GM23338 (cell line): ENCODE results near the gene SRGAP3. TPM values are rescaled to one million over a fixed set of nuclear protein-coding genes. Genes with fewer than 3 reads are reported as not detected.

Experiments used
- ATAC-seq: fragments of 200-7000 bp; cut with Tn5 transposase; 3 replicates; pipeline ENCODE4 v1.9.1; 2020
- DNase-seq: peaks from one replicate; pipeline ENCODE4 v3.0.0-alpha.2; 2015; ENCODE audit warnings: low spot score
- H2AFZ ChIP-seq: fragments of 200-600 bp; sonication (generic); 2 replicates; pipeline ENCODE4 v1.8.0; 2016; ENCODE audit warnings: antibody characterized with exemption, mild to moderate bottlenecking, moderate library complexity
- H3F3A ChIP-seq: fragments of 200-600 bp; sonication (generic); replicated peaks from 2 replicates; pipeline ENCODE4 v1.8.0; 2017; ENCODE audit warnings: antibody characterized with exemption, mixed run types, low read depth
- H3K27ac ChIP-seq: fragments of 200-600 bp; sonication (generic); 2 replicates; pipeline ENCODE4 v1.6.1; 2016; ENCODE audit warnings: low read depth
- H3K27me3 ChIP-seq: fragments of 200-600 bp; sonication (generic); 2 replicates; pipeline ENCODE4 v1.8.0; 2016; ENCODE audit warnings: mild to moderate bottlenecking, mixed run types, moderate library complexity; ENCODE audit not compliant: insufficient read depth
- H3K36me3 ChIP-seq: fragments of 200-600 bp; sonication (generic); 2 replicates; pipeline ENCODE4 v1.8.0; 2016; ENCODE audit warnings: mild to moderate bottlenecking; ENCODE audit not compliant: insufficient read depth
- H3K4me1 ChIP-seq: fragments of 200-600 bp; sonication (generic); 2 replicates; pipeline ENCODE4 v1.8.0; 2016; ENCODE audit warnings: mild to moderate bottlenecking, moderate library complexity; ENCODE audit not compliant: insufficient read depth
- H3K4me2 ChIP-seq: fragments of 200-600 bp; sonication (generic); 2 replicates; pipeline ENCODE4 v1.7.1; 2017; ENCODE audit warnings: mixed run types
- H3K4me3 ChIP-seq: fragments of 200-600 bp; sonication (generic); 2 replicates; pipeline ENCODE4 v1.6.1; 2016; ENCODE audit warnings: mixed run types
- H3K79me2 ChIP-seq: fragments of 200-600 bp; sonication (generic); replicated peaks from 2 replicates; pipeline ENCODE4 v1.8.0; 2017; ENCODE audit warnings: mild to moderate bottlenecking; ENCODE audit not compliant: insufficient read depth
- H3K9me2 ChIP-seq: fragments of 200-600 bp; sonication (generic); 2 replicates; pipeline ENCODE4 v1.8.0; 2017; ENCODE audit not compliant: insufficient read depth
- H4K20me1 ChIP-seq: fragments of 200-600 bp; sonication (generic); replicated peaks from 2 replicates; pipeline ENCODE4 v1.8.0; 2017; ENCODE audit warnings: mild to moderate bottlenecking; ENCODE audit not compliant: insufficient read depth
- H3K27ac Mint-ChIP-seq: 2 replicates; pipeline ENCODE4 v1.8.0; 2020; ENCODE audit warnings: inconsistent platforms, mild to moderate bottlenecking, moderate library complexity, mixed read lengths
- H3K27me3 Mint-ChIP-seq: 3 replicates; pipeline ENCODE4 v1.8.0; 2022; ENCODE audit warnings: low read depth, mild to moderate bottlenecking, moderate library complexity, mixed read lengths, inconsistent platforms; ENCODE audit not compliant: insufficient read depth, poor library complexity
- H3K36me3 Mint-ChIP-seq: 3 replicates; pipeline ENCODE4 v1.8.0; 2021; ENCODE audit warnings: low read depth, mild to moderate bottlenecking, inconsistent platforms, moderate library complexity, mixed read lengths
- H3K4me1 Mint-ChIP-seq: 3 replicates; pipeline ENCODE4 v1.8.0; 2020; ENCODE audit warnings: mild to moderate bottlenecking, inconsistent platforms, mixed read lengths
- H3K4me3 Mint-ChIP-seq: 3 replicates; pipeline ENCODE4 v1.8.0; 2021; ENCODE audit warnings: moderate library complexity, mild to moderate bottlenecking, inconsistent platforms, mixed read lengths
- H3K9me3 Mint-ChIP-seq: 3 replicates; pipeline ENCODE4 v1.8.0; 2020; ENCODE audit warnings: moderate library complexity, mild to moderate bottlenecking, inconsistent platforms, mixed read lengths
- CREB1 ChIP-seq: fragments of 250-450 bp; sonication (Bioruptor Pico); IDR thresholded peaks from 2 replicates; pipeline ENCODE4 v1.5.0; 2020; ENCODE audit warnings: low read depth, mild to moderate bottlenecking, moderate library complexity
- ETS1 ChIP-seq: IDR thresholded peaks from 2 replicates; pipeline ENCODE4 v1.6.1; 2016; ENCODE audit warnings: antibody characterized with exemption
- EZH2 ChIP-seq: fragments of 200-600 bp; sonication (generic); IDR thresholded peaks from one replicate; pipeline ENCODE4 v1.8.0; 2017; ENCODE audit warnings: antibody characterized with exemption, mild to moderate bottlenecking, low read depth; ENCODE audit not compliant: unreplicated experiment
- NANOG ChIP-seq: IDR thresholded peaks from 2 replicates; pipeline ENCODE4 v1.6.1; 2016; ENCODE audit warnings: antibody characterized with exemption, borderline replicate concordance
- ZNF331 ChIP-seq: fragments of 250-450 bp; sonication (Bioruptor Pico); IDR thresholded peaks from 2 replicates; pipeline ENCODE4 v1.5.0; 2020; ENCODE audit warnings: low read depth, mild to moderate bottlenecking, moderate library complexity
- ZNF462 ChIP-seq: fragments of 250-450 bp; sonication (Bioruptor Pico); IDR thresholded peaks from 2 replicates; pipeline ENCODE4 v1.5.0; 2020; ENCODE audit warnings: mild to moderate bottlenecking, moderate library complexity
- polyA plus RNA-seq: library from polyadenylated mRNA; unstranded; fragments of >200 nt; fragmentation: Nextera tagmentation; extraction: Ambion mirVana; gene quantifications from 2 replicates; pipeline ENCODE4 v1.2.1, GENCODE V29; 2016
- total RNA-seq: library from RNA; depleted of rRNA; stranded (reverse); fragments of >200 nt; shearing (Covaris generic); gene quantifications from 2 replicates; pipeline ENCODE4 v1.2.3, GENCODE V29; 2014

SRGAP3 gene
- total and polyA plus RNA-seq, 2 experiments from 2014 or later = 6.4 to 9.4 TPM

GRCh38 chr3:8932507-8932906 is 316.9 kb downstream of the SRGAP3 start (continued):
- no peak for TF ChIP-seq ZNF462
- TF ChIP-seq NANOG = no peak

- Mint-ChIP-seq H3K4me3 (no peak overlapping the region), H3K9me3 (peaks cover 6% of the 10 kb centered on the region; the same call in 2 of the 3 replicates), H3K27me3 (no peaks in the 10 kb centered on the region), H3K4me1 (no peaks in the 10 kb centered on the region), H3K27ac (no peak overlapping the region), H3K36me3 (peaks cover 20% of the 10 kb centered on the region)
- Histone ChIP-seq H3K4me1 (no peaks in the 10 kb centered on the region), H3F3A (no peaks in the 10 kb centered on the region), H3K4me2 (no peak overlapping the region), H3K27ac (no peak overlapping the region), H3K4me3 (no peak overlapping the region), H3K27me3 (no peaks in the 10 kb centered on the region), H4K20me1 (no peaks in the 10 kb centered on the region), H2AFZ (no peak overlapping the region), H3K9me2 (no peaks in the 10 kb centered on the region), H3K79me2 (no peaks in the 10 kb centered on the region), H3K36me3 (no peaks in the 10 kb centered on the region)
- ATAC-seq = no peak
- DNase-seq = no peak
- TF ChIP-seq ETS1 (no peak), ZNF331 (CRISPR knock-in tag) (no peak), ZNF462 (no peak), EZH2 (no peak), CREB1 (CRISPR knock-in tag) (no peak)
These were observed 318.1 kb downstream of the SRGAP3 start for GRCh38 chr3:8931342-8931741.
